Central memory CD4-positive, alpha-beta T cell (primary cell): Measurements from ENCODE around the gene SNX33.
"Not testable (repeated sequence)": the region's sequence is repeated elsewhere in the genome, so short reads cannot be mapped to it uniquely, and the experiment has no call there.

Source experiments
- DNase-seq: peaks from one replicate; pipeline ENCODE4 v3.0.0; 2022

Gene SNX33

GRCh38 chr15:75703440-75704262 lies 55.9 kb downstream of the SNX33 start:
- DNase-seq: not testable (repeated sequence)

- DNase-seq: no peak
Observed at GRCh38 chr15:75704263-75704615, 56.5 kb downstream of the SNX33 start.

- DNase-seq: no peak
Observed at GRCh38 chr15:75704618-75705017, 56.9 kb downstream of the SNX33 start.

DNA sequence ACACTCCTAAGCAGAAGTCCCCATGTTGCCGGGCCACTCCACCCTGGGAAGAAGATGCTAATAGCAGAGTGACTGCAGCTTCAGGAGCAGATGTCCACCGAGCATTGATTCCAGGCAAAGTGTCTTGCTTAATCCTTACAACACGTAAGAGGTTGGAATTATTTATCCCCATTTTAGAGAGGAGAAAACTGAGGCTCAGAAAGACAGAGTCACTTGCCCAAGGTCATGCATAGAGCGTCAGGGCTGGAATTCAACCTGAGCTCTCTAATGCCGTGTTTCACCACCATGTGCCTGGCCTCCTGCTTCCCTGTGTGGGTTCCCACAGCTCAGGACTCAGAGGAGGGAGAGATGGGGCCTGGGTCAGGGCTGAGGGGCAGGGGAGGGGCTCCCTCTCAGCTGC lies 57.7 kb downstream of the SNX33 start:
- DNase-seq: not testable (repeated sequence)

DNA sequence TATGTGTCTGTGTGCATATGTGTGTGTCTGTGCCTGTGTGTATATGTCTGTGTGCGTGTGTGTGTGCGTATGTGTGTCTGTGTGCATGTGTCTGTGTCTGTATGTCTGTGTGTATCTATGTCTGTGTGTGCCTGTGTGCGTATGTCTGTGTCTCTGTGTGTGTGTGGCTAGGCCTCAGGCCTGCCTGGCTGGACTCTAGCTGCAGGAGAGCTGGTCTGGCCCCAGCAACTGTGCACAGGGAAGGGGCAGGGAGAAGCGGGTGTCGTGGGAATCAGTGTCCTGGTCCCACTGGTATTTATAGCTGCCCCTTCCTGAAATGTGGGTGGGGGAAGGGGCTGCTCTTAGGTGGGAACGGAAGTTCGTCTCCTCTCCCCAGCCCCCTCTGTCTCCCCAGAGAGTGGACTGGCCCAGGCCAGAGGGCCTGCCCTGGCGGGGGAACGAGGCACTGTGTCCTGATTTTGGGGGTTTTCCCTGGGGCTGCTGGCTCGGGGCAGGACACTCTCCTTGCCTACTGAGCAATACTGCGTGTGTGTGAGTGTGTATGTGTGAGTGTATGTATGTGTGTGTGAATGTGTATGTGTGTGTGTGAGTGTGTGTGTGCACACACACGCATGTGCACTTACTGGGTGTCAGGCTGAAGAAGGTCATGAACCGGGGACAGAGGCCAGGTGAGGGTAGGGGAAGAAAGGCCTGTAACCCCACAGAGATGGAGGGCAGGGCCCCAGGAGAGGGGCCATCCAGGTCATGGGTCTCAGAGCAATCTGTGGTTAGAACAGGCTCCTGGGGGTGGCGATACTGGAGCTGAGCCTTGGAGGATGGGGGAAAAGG lies 58.4 kb downstream of the SNX33 start:
- no peak for DNase-seq

- DNase-seq: no peak
Observed at GRCh38 chr15:75706682-75706954, 58.9 kb downstream of the SNX33 start.

GRCh38 chr15:75709458-75709857 lies 61.7 kb downstream of the SNX33 start:
- not testable (repeated sequence) for DNase-seq

DNA sequence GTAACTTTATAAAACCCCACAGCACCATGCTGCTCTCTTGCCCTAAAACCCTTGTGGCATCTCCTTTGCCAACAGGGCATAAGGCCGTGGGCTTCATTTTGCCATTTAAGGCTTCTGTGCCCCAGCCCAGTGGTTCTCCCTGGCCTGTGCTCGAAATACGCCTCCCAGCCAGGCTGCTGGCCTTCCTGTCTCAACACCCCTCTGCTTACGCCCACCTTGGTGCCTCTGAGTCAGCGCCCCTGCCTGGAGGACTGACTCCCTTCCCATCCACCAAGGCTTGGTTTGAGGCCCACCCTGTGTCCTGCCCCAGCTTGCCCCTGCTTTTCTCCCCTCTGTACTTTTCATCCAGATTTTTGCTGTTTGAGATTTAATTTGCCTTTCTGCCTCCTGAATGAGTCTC lies 63.2 kb downstream of the SNX33 start:
- not testable (repeated sequence) for DNase-seq

GRCh38 chr15:75711495-75711894 lies 63.8 kb downstream of the SNX33 start:
- DNase-seq: not testable (repeated sequence)
